ENCODE measurements around the gene AFAP1. TPM values are rescaled to one million over a fixed set of nuclear protein-coding genes. Genes with fewer than 3 reads are reported as not detected.

The AFAP1 gene
- total and polyA plus RNA-seq, 2 of the 4 experiments (the other 2 are of a cell fraction) = 48.2 to 80.9 TPM

DNA sequence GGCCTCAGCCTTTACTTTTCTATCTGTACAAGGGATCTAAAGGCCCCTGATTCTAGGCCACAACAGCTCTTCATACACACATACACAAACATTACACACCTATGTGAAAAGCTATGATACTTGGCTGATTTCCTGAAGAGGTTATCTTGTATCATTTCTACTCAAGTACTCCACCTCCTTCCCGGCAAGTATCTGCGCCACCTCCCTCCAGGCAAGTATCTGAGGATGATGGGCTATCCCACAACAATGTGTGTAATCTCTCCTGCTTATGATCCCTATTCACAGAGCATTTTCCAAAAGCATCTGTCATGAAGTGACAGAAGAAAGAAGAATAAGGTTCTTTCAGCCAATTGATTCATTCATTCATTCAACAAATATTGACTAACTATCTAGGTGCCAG is 36.8 kb downstream of the AFAP1 start (continued):
- TF ChIP-seq USF2 (IDR thresholded peaks at IDR 0.05; ENCODE audit: low read depth, low read length) (no peak), NFE2L2 (IDR thresholded peaks at IDR 0.05; ENCODE audit: low read depth, low read length) (no peak), ELK1 (IDR thresholded peaks at IDR 0.05; ENCODE audit: borderline replicate concordance, low read depth, low read length) (no peak)

Data from IMR-90 (cell line).